ENCODE results near the gene EPB41L4A.

- TF ChIP-seq EZH2 (IDR thresholded peaks at IDR 0.05; ENCODE audit: insufficient read depth, poor library complexity, severe bottlenecking) (no peak), EZH2phosphoT487 (IDR thresholded peaks at IDR 0.05; ENCODE audit: insufficient read depth, low read depth) (no peak)
Measured at GRCh38 chr5:112339761-112340160, 79.3 kb downstream of the EPB41L4A start.

All from GM23248 (cell line).